GM12872 (cell line): ENCODE measurements around the gene TRMT1.

Experiments used
- CTCF ChIP-seq: IDR thresholded peaks from 3 replicates; pipeline ENCODE4 v1.5.1; 2011; ENCODE audit warnings: low read depth, mild to moderate bottlenecking, low read length, moderate library complexity; ENCODE audit not compliant: insufficient read depth

The TRMT1 gene

GRCh38 chr19:13060964-13061927 lies 55.3 kb downstream of the TRMT1 start:
- TF ChIP-seq CTCF = peak; percentile 97

GRCh38 chr19:13060233-13060963 lies 56.1 kb downstream of the TRMT1 start:
- TF ChIP-seq CTCF = no peak

GRCh38 chr19:13058951-13059660 lies 57.4 kb downstream of the TRMT1 start:
- TF ChIP-seq CTCF = no peak

GRCh38 chr19:13057744-13058143 lies 58.8 kb downstream of the TRMT1 start:
- no peak for TF ChIP-seq CTCF

GRCh38 chr19:13057147-13057572 lies 59.4 kb downstream of the TRMT1 start:
- no peak for TF ChIP-seq CTCF

- TF ChIP-seq CTCF = no peak
These were observed 60.4 kb downstream of the TRMT1 start for GRCh38 chr19:13056052-13056660.
